ENCODE results near the gene LYRM1.

DNA sequence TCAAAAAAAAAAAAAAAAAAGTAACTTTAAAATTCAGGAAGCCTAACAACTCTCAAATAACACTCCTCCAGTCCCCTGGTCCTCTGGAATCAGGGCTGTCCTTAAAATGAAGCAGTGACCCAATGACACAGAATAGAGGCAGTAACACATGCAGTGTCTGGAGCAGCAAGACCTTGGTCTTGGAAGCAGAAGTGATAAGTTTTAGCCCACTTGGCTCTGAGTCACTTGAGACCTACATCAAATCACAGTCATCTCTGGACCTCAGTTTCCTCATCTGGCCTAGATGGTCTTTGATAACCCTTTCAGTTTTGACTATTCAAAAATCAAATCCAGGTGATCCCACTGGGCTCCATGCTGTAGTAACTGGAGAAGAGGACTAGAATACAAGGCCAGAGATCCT, 39.0 kb downstream of the LYRM1 start:
- TF ChIP-seq, protein P1, sequence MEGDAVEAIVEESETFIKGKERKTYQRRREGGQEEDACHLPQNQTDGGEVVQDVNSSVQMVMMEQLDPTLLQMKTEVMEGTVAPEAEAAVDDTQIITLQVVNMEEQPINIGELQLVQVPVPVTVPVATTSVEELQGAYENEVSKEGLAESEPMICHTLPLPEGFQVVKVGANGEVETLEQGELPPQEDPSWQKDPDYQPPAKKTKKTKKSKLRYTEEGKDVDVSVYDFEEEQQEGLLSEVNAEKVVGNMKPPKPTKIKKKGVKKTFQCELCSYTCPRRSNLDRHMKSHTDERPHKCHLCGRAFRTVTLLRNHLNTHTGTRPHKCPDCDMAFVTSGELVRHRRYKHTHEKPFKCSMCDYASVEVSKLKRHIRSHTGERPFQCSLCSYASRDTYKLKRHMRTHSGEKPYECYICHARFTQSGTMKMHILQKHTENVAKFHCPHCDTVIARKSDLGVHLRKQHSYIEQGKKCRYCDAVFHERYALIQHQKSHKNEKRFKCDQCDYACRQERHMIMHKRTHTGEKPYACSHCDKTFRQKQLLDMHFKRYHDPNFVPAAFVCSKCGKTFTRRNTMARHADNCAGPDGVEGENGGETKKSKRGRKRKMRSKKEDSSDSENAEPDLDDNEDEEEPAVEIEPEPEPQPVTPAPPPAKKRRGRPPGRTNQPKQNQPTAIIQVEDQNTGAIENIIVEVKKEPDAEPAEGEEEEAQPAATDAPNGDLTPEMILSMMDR (IDR thresholded peaks at IDR 0.05; ENCODE audit: insufficient read depth, low read length, poor library complexity, severe bottlenecking), result no peak
- TF ChIP-seq EZH2phosphoT487 (conservative IDR thresholded peaks at IDR 0.05; ENCODE audit: low read length), result no peak
